HCT116 (cell line): Measurements from ENCODE around the gene GLO1. TPM values are rescaled to one million over a fixed set of nuclear protein-coding genes. Genes with fewer than 3 reads are reported as not detected.
A peak's percentile ranks its signal among the peaks of the same experiment; 100 is the strongest.

Experiments
- ATAC-seq: fragments of 200-7000 bp; cut with Tn5 transposase; 2 replicates; pipeline ENCODE4 v1.9.1; 2020; ENCODE audit warnings: mild to moderate bottlenecking, moderate library complexity
- BruUV-seq: library from RNA; stranded (reverse); fragments of 400-500 nt; replicated peaks from 2 replicates; lab custom pipeline; 2021; lab: Mats Ljungman, UMichigan
- CTCF ChIA-PET: fragments of 300-600 bp; sonication (Branson Sonifier 250); formaldehyde crosslinking; loops from one replicate; lab custom pipeline; 2021; ENCODE audit warnings: antibody characterized with exemption; lab: Charles Lee
- POLR2A ChIA-PET: fragments of 300-600, 350-600 bp; sonication (Branson Sonifier 250); formaldehyde crosslinking; loops from one replicate; lab custom pipeline; 2021; ENCODE audit warnings: antibody characterized with exemption; lab: Charles Lee
- RAD21 ChIA-PET, 2 experiments: fragments of 300-600 bp; sonication (Branson Sonifier 250); formaldehyde crosslinking; loops; one replicate each; lab custom pipeline; 2023; ENCODE audit warnings: low total read pairs in 2 of 2; ENCODE audit not compliant: uncharacterized antibody in 2 of 2, unreplicated experiment in 2 of 2, low non-redundant PET in 1 of 2; lab: Charles Lee
- DNase-seq: peaks from one replicate; pipeline ENCODE4 v3.0.0-alpha.2; 2010; ENCODE audit warnings: low read depth, low spot score
- H2AFZ ChIP-seq: fragments of 200-600 bp; shearing (Covaris generic), sonication (generic); 2 replicates; pipeline ENCODE4 v1.6.1; 2017; ENCODE audit warnings: low read depth, mixed run types, mixed read lengths, antibody characterized with exemption, low read length; ENCODE audit not compliant: poor library complexity, severe bottlenecking
- H3K27ac ChIP-seq: 2 replicates; pipeline ENCODE4 v1.5.1; 2012; ENCODE audit warnings: low read depth, low read length
- H3K27me3 ChIP-seq: fragments of 200-600 bp; sonication (generic); 2 replicates; pipeline ENCODE4 v1.6.1; 2016; ENCODE audit warnings: mixed run types, low read length, mixed read lengths; ENCODE audit not compliant: insufficient read depth
- H3K36me3 ChIP-seq, 2 experiments: fragments of 200-500 bp in 1 of 2; fragments of 200-600 bp in 1 of 2; sonication (Bioruptor generic) in 1 of 2; sonication (generic) in 1 of 2; 2 replicates each; pipeline versions ENCODE4 v1.5.1 to v1.6.1; 2014 to 2016; ENCODE audit warnings: low read length in 2 of 2, inconsistent platforms in 1 of 2, mixed read lengths in 1 of 2, mixed run types in 1 of 2; ENCODE audit not compliant: insufficient read depth in 2 of 2, control insufficient read depth in 1 of 2
- H3K4me1 ChIP-seq, 2 experiments: fragments of 200-600 bp in 1 of 2; sonication (generic) in 1 of 2; 2 replicates each; pipeline versions ENCODE4 v1.5.1 to v1.6.1; 2012 to 2017; ENCODE audit warnings: low read length in 2 of 2, inconsistent platforms in 1 of 2, mild to moderate bottlenecking in 1 of 2, mixed read lengths in 1 of 2, mixed run types in 1 of 2, moderate library complexity in 1 of 2; ENCODE audit not compliant: insufficient read depth in 2 of 2, control insufficient read depth in 1 of 2
- H3K4me2 ChIP-seq: fragments of 200-600 bp; sonication (generic); 2 replicates; pipeline ENCODE4 v1.6.1; 2017; ENCODE audit warnings: mixed run types, low read length, mixed read lengths
- H3K4me3 ChIP-seq, 2 experiments: fragments of 200-600 bp in 1 of 2; sonication (generic) in 1 of 2; replicated peaks in 1 of 2; 2 replicates each; pipeline ENCODE4 v1.5.1; 2011 to 2016; ENCODE audit warnings: low read length in 2 of 2, control low read depth in 1 of 2, low read depth in 1 of 2, mild to moderate bottlenecking in 1 of 2, mixed read lengths in 1 of 2, mixed run types in 1 of 2
- H3K79me2 ChIP-seq: fragments of 200-600 bp; sonication (generic); 2 replicates; pipeline ENCODE4 v1.6.1; 2017; ENCODE audit warnings: mild to moderate bottlenecking, mixed run types, low read length, moderate library complexity, mixed read lengths; ENCODE audit not compliant: insufficient read depth
- H3K9ac ChIP-seq: fragments of 200-600 bp; sonication (generic); 2 replicates; pipeline ENCODE4 v1.6.1; 2016; ENCODE audit warnings: low read length, mixed read lengths
- H3K9me2 ChIP-seq: fragments of 200-600 bp; sonication (generic), shearing (Covaris generic); 2 replicates; pipeline ENCODE4 v1.6.1; 2017; ENCODE audit warnings: mixed run types, mild to moderate bottlenecking, moderate library complexity; ENCODE audit not compliant: insufficient read depth
- H3K9me3 ChIP-seq, 2 experiments: fragments of 200-500 bp in 1 of 2; fragments of 200-600 bp in 1 of 2; sonication (Bioruptor generic) in 1 of 2; sonication (generic) in 1 of 2; 2 replicates each; pipeline ENCODE4 v1.6.1; 2014 to 2017; ENCODE audit warnings: low read length in 2 of 2, mixed read lengths in 2 of 2, inconsistent platforms in 1 of 2, low read depth in 1 of 2, mild to moderate bottlenecking in 1 of 2, mixed run types in 1 of 2, moderate library complexity in 1 of 2; ENCODE audit not compliant: control insufficient read depth in 1 of 2, insufficient read depth in 1 of 2
- H4K20me1 ChIP-seq: fragments of 200-600 bp; sonication (generic), shearing (Covaris generic); 2 replicates; pipeline ENCODE4 v1.6.1; 2017; ENCODE audit warnings: mixed run types, mild to moderate bottlenecking, moderate library complexity; ENCODE audit not compliant: insufficient read depth
- CEBPB ChIP-seq: IDR thresholded peaks from 2 replicates; pipeline ENCODE4 v1.6.1; 2012; ENCODE audit warnings: low read depth
- EGR1 ChIP-seq: IDR thresholded peaks from 2 replicates; pipeline ENCODE4 v1.6.1; 2012; ENCODE audit warnings: low read depth
- EZH2phosphoT487 ChIP-seq: fragments of 200-600 bp; IDR thresholded peaks from 2 replicates; pipeline ENCODE4 v1.6.1; 2018; ENCODE audit warnings: antibody characterized with exemption, borderline replicate concordance
- POLR2AphosphoS5 ChIP-seq: IDR thresholded peaks from 2 replicates; pipeline ENCODE4 v1.6.1; 2011; ENCODE audit warnings: mild to moderate bottlenecking, low read depth, low read length, moderate library complexity
- intact Hi-C: fragments of 100-400 bp; cut with micrococcal nuclease; formaldehyde crosslinking; loops from 2 replicates; pipeline ENCODE4 v1.10.0; 2022
- total RNA-seq: library from RNA; stranded (reverse); gene quantifications from one replicate; pipeline ENCODE4 v1.2.1, GENCODE V29; 2021; ENCODE audit not compliant: unreplicated experiment
- TF ChIP-seq, protein P1 (sequence below): IDR thresholded peaks from 2 replicates; pipeline ENCODE4 v1.6.1; 2011; ENCODE audit warnings: mild to moderate bottlenecking, low read length, moderate library complexity; ENCODE audit not compliant: insufficient replicate concordance; ENCODE audit errors: extremely low read depth

The GLO1 gene
- total RNA-seq, 1 experiment from 2014 or later, result 191 TPM

DNA sequence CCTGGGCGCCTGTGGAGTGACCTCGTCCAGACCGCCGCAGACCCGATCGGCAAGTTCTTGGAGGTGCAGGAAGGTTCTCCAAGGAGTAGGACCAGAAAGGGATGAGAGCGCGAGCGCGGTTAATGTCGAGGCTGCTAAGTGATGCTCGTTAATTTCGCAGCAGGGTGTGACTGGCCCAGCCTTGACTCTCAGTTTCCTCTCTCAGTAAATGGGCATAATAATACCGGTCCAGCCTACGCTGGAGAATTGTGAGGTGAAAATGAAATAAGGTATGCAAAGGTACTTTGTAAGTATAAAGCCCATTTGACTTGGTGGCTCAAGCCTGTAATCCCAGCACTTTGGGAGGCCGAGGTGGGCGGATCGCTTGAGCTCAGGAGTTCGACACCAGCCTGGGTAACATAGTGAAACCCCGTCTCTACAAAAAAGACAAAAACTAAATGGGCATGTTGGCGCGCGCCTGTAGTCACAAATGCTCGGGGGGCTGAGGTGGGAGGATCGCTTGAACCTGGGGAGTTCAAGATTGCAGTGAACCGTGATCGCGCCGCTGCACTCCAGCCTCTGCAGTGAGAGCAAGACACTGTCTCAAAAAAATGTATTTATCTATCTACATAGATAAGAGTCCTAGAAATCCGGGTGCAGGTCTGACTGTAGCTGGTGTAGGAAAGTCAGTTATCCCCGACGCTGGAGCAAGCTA lies 62.6 kb downstream of the GLO1 start:
- intact Hi-C loops, result no loop called here
- ChIA-PET RAD21 (no interaction called here), CTCF (no interaction called here), POLR2A (no interaction called here)
- no peak for TF ChIP-seq EGR1
- TF ChIP-seq EZH2phosphoT487, result no peak
- TF ChIP-seq, protein P1, sequence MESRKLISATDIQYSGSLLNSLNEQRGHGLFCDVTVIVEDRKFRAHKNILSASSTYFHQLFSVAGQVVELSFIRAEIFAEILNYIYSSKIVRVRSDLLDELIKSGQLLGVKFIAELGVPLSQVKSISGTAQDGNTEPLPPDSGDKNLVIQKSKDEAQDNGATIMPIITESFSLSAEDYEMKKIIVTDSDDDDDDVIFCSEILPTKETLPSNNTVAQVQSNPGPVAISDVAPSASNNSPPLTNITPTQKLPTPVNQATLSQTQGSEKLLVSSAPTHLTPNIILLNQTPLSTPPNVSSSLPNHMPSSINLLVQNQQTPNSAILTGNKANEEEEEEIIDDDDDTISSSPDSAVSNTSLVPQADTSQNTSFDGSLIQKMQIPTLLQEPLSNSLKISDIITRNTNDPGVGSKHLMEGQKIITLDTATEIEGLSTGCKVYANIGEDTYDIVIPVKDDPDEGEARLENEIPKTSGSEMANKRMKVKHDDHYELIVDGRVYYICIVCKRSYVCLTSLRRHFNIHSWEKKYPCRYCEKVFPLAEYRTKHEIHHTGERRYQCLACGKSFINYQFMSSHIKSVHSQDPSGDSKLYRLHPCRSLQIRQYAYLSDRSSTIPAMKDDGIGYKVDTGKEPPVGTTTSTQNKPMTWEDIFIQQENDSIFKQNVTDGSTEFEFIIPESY, result no peak
- no peak for TF ChIP-seq POLR2AphosphoS5
- TF ChIP-seq CEBPB, result no peak
- Histone ChIP-seq H3K27ac (peak overlapping the region; percentile 89), H3K9ac (peak overlapping the region; percentile 75), H4K20me1 (no peaks in the 10 kb centered on the region), H3K9me3 (no peaks in the 10 kb centered on the region), H3K4me1 (peaks cover 12 to 17% of the 10 kb centered on the region in 2 experiments; a peak in 3 of 4 replicates), H3K9me2 (no peaks in the 10 kb centered on the region), H3K4me3 (peak overlapping the region; percentile 83 to 86), H2AFZ (peak overlapping the region; percentile 94), H3K27me3 (no peaks in the 10 kb centered on the region), H3K4me2 (peak overlapping the region; percentile 79), H3K79me2 (no peaks in the 10 kb centered on the region; the same call in 1 of the 2 replicates), H3K36me3 (no peaks in the 10 kb centered on the region)
- ATAC-seq, result no peak
- DNase-seq, result no peak
- BruUV-seq, result TSS peak; percentile 59
